ENCODE data around the gene TLR3.

DNA sequence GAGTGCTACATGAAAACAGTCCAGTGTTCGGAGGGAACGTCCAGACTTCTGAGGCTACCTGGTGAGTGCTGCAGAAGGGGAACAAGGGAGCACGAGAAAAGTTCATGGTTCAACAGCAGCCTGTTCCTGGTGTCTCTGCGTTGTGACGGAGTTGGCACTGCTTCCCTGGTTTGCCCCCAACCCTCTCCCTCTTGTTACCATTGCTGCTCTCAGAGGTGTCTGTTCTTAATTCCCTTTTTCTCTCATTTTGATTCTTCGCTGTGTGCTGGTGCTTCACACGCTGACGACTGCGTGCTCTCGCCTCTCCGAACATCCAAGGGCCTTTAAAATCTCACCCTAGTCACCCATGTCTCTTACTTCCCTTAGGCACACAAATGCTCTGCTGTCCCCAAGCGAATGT, 34.0 kb downstream of the TLR3 start:
- TF ChIP-seq EZH2 (optimal IDR thresholded peaks at IDR 0.05; ENCODE audit: low read depth, low read length): no peak
- TF ChIP-seq, protein P1, sequence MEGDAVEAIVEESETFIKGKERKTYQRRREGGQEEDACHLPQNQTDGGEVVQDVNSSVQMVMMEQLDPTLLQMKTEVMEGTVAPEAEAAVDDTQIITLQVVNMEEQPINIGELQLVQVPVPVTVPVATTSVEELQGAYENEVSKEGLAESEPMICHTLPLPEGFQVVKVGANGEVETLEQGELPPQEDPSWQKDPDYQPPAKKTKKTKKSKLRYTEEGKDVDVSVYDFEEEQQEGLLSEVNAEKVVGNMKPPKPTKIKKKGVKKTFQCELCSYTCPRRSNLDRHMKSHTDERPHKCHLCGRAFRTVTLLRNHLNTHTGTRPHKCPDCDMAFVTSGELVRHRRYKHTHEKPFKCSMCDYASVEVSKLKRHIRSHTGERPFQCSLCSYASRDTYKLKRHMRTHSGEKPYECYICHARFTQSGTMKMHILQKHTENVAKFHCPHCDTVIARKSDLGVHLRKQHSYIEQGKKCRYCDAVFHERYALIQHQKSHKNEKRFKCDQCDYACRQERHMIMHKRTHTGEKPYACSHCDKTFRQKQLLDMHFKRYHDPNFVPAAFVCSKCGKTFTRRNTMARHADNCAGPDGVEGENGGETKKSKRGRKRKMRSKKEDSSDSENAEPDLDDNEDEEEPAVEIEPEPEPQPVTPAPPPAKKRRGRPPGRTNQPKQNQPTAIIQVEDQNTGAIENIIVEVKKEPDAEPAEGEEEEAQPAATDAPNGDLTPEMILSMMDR (IDR thresholded peaks at IDR 0.05; ENCODE audit: low read length): no peak
